Activated naive CD8-positive, alpha-beta T cell treated with anti-CD3 and anti-CD28 coated beads, Interleukin-2, amount 50 U/mL, for 16 hours (primary cell): ENCODE measurements around the gene SNX20.

Experiments used
- DNase-seq: peaks from one replicate; pipeline ENCODE4 v3.0.0-alpha.2; 2020; ENCODE audit warnings: low read depth, low spot score

SNX20 gene

DNA sequence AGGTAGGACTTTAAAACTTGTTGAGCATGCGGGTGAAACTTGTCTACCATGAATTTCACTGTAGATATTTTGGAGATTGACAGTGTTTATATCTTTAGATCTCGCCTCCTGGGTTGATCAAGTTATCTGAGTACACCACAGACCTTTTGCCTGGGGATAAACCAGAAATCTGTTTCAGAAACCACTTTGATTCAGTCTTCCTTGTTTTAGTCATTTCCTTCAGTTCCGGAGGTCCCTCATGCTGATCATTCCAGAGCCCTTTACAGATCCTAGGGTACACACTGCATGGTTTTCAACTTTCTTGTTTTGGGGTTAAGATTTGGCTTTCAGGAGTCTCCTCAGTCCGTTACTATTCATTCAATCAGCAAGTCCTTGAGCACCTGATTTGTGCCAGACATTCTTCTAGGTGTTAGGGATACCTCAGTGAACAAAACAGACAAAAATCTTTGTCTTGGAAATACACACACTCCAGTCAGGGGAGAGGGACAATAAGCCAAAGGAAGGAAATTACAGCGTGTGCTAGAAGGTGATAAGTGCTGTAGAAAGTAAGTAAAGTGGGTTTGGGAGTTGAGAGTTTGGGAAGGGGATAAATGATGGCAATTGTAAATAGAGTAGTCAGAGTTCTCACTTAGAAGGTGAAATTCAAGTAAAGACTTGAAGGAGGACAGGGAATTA is 24.5 kb upstream of the SNX20 start:
- no peak for DNase-seq

GRCh38 chr16:50704245-50704644 is 23.1 kb upstream of the SNX20 start:
- no peak for DNase-seq

GRCh38 chr16:50702725-50703124 is 21.6 kb upstream of the SNX20 start:
- no peak for DNase-seq

GRCh38 chr16:50699326-50700159 is 18.4 kb upstream of the SNX20 start:
- no peak for DNase-seq

GRCh38 chr16:50697881-50698767 is 17.0 kb upstream of the SNX20 start:
- no peak for DNase-seq

- DNase-seq, result no peak
Observed at GRCh38 chr16:50697421-50697715, 16.3 kb upstream of the SNX20 start.

- no peak for DNase-seq
Observed at GRCh38 chr16:50696575-50697420, 15.7 kb upstream of the SNX20 start.

DNA sequence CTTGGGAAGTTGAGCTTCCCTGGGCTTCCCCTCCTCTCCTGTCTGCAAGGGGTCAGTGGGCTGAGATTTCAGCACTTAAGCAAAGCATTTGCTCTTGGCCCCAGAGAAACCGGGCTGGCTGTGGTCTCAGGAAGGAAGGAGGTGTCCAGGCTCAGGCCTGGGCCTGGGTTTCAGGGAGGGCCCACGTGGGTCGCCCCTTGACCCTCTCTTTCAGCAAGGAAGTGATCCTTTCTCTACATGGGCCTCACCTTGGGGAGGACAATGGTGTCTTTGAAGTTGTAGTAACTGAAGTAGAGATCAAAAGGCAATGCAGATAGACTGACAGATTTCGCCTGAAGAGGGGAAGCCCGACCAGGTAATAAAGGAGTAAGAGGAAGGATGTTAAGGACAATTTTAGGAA is 15.0 kb upstream of the SNX20 start:
- no peak for DNase-seq

- no peak for DNase-seq
Observed at GRCh38 chr16:50695017-50696000, 14.2 kb upstream of the SNX20 start.

DNA sequence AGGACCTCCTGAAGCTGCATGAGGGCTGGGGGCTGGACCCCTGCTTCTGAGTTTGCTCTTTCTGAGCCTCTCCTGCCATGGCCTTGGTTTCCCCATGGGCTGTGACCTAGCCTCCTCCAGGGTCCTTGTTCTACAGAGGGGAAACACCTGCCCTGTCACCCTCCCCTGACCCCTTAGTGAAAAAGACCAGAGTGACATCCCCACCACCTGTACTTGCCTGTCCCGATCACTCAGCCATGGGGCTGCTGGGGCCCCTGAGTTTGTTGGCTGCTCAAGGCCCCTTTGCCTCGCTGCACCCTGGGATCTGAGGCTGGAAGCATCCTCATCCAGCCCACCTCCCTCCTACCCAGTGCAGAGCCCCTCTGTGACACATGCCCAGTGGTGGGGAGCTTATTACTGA is 13.1 kb upstream of the SNX20 start:
- no peak for DNase-seq

GRCh38 chr16:50692999-50693781 is 12.1 kb upstream of the SNX20 start, which contains the start of gene NOD2:
Gene NOD2, plus strand, starts transcription at chr16:50693606. Its CDS starts 5,890 bp downstream, at chr16:50699496.
- DNase-seq, result no peak

GRCh38 chr16:50692644-50692998 is 11.5 kb upstream of the SNX20 start:
- DNase-seq, result no peak

- DNase-seq, result no peak
Observed at GRCh38 chr16:50690177-50690576, 9.1 kb upstream of the SNX20 start.

GRCh38 chr16:50688867-50689266 is 7.8 kb upstream of the SNX20 start:
- DNase-seq, result no peak

- DNase-seq, result no peak
Observed at GRCh38 chr16:50688083-50688482, 7.0 kb upstream of the SNX20 start.

GRCh38 chr16:50685462-50686063 is 4.5 kb upstream of the SNX20 start:
- DNase-seq, result no peak

DNA sequence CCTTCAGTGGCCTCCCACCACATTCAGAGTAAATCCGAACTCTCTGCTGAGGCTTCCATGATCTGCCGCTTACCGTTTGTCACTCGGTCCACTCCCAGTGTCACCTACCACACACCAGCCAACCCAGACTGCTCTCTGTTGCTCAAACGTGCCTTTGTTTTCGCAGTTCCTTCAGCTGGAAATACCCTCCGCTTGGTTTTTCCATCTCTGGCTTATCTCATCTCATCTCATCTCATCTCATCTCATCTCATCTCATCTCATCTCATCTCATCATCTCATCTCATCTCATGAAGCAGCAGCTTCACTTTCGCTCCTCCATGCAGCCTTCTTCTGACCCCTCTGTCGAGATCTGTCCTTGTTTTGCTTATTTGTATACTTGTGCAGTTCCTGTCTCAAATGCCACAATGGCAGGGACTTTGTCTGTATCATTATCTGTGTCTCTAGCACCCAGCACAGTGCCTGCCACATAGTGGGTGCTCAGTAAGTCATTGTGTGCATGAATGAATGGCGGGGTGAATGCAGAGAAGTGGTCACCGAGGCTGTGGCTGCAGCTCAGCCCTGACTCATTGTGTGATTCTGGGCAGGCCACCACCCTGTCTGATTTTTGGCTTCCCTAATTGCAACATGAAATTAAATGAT is 3.8 kb upstream of the SNX20 start:
- no peak for DNase-seq

- no peak for DNase-seq
Observed at GRCh38 chr16:50683689-50684374, 2.7 kb upstream of the SNX20 start.
